ENCODE data around the gene NFKBIL1. TPM values are rescaled to one million over a fixed set of nuclear protein-coding genes. Genes with fewer than 3 reads are reported as not detected.

NFKBIL1 gene
- total and polyA plus RNA-seq, 4 donors: 9.8 to 29.4 (median 25.6) TPM

- WGBS (ENCODE audit: insufficient coverage): no CpG with 5 or more reads among the region's 1 CpG
- peaks cover 85% of the 10 kb centered on the region for H3K36me3 ChIP-seq (ENCODE audit: control insufficient read depth, insufficient read depth, low read length)
Observed at GRCh38 chr6:31533455-31533841, 14.0 kb upstream of the NFKBIL1 start.

GRCh38 chr6:31534011-31534410 lies 13.4 kb upstream of the NFKBIL1 start:
- Histone ChIP-seq H3K4me3 (ENCODE audit: low read depth, low read length) (no peak overlapping the region), H3K36me3 (ENCODE audit: control insufficient read depth, insufficient read depth, low read length) (peaks cover 88% of the 10 kb centered on the region), H3K27me3 (ENCODE audit: control insufficient read depth, insufficient read depth, low read length) (no peaks in the 10 kb centered on the region), H3K4me1 (ENCODE audit: control insufficient read depth, insufficient read depth, low read length) (peaks cover 5% of the 10 kb centered on the region), H3K9me3 (ENCODE audit: control insufficient read depth, insufficient read depth, low read length) (no peaks in the 10 kb centered on the region), H3K27ac (ENCODE audit: low read depth, low read length) (no peak overlapping the region)
- 98% methylated on average over 6 of the region's 6 CpGs for WGBS (ENCODE audit: insufficient coverage)
- no peak for DNase-seq (ENCODE audit: low read depth in 4 of 6, low spot score in 6 of 6)

More at GRCh38 chr6:31533455-31533841, 14.0 kb upstream of the NFKBIL1 start:
- peaks cover 3% of the 10 kb centered on the region for H3K4me1 ChIP-seq (ENCODE audit: control insufficient read depth, insufficient read depth, low read length)
- no peaks in the 10 kb centered on the region for H3K27me3 ChIP-seq (ENCODE audit: control insufficient read depth, insufficient read depth, low read length)
- H3K9me3 ChIP-seq (ENCODE audit: control insufficient read depth, insufficient read depth, low read length): no peaks in the 10 kb centered on the region
- no peak overlapping the region for H3K27ac ChIP-seq (ENCODE audit: low read depth, low read length)
- DNase-seq (ENCODE audit: low read depth in 4 of 6, low spot score in 6 of 6): no peak
- H3K4me3 ChIP-seq (ENCODE audit: low read depth, low read length): no peak overlapping the region

- H3K9me3 ChIP-seq (ENCODE audit: control insufficient read depth, insufficient read depth, low read length): no peaks in the 10 kb centered on the region
- H3K4me1 ChIP-seq (ENCODE audit: control insufficient read depth, insufficient read depth, low read length): peaks cover 9% of the 10 kb centered on the region
- H3K27ac ChIP-seq (ENCODE audit: low read depth, low read length): no peak overlapping the region
- WGBS (ENCODE audit: insufficient coverage): 93% methylated on average over 12 of the region's 24 CpGs
- H3K36me3 ChIP-seq (ENCODE audit: control insufficient read depth, insufficient read depth, low read length): peaks cover 91% of the 10 kb centered on the region
- DNase-seq (ENCODE audit: low read depth in 4 of 6, low spot score in 6 of 6): no peak
- H3K27me3 ChIP-seq (ENCODE audit: control insufficient read depth, insufficient read depth, low read length): no peaks in the 10 kb centered on the region
- no peak overlapping the region for H3K4me3 ChIP-seq (ENCODE audit: low read depth, low read length)
Observed at GRCh38 chr6:31534521-31535040, 12.8 kb upstream of the NFKBIL1 start.

GRCh38 chr6:31535538-31536324 lies 11.7 kb upstream of the NFKBIL1 start:
- no CpG with 5 or more reads among the region's 2 CpGs for WGBS (ENCODE audit: insufficient coverage)
- Histone ChIP-seq H3K27me3 (ENCODE audit: control insufficient read depth, insufficient read depth, low read length) (no peaks in the 10 kb centered on the region), H3K27ac (ENCODE audit: low read depth, low read length) (no peak overlapping the region), H3K4me1 (ENCODE audit: control insufficient read depth, insufficient read depth, low read length) (peaks cover 17% of the 10 kb centered on the region), H3K4me3 (ENCODE audit: low read depth, low read length) (no peak overlapping the region), H3K9me3 (ENCODE audit: control insufficient read depth, insufficient read depth, low read length) (no peaks in the 10 kb centered on the region), H3K36me3 (ENCODE audit: control insufficient read depth, insufficient read depth, low read length) (peaks cover 90% of the 10 kb centered on the region)
- DNase-seq (ENCODE audit: low read depth in 4 of 6, low spot score in 6 of 6): no peak

- H3K4me1 ChIP-seq (ENCODE audit: control insufficient read depth, insufficient read depth, low read length): peaks cover 27% of the 10 kb centered on the region
- H3K9me3 ChIP-seq (ENCODE audit: control insufficient read depth, insufficient read depth, low read length): no peaks in the 10 kb centered on the region
- no peak overlapping the region for H3K4me3 ChIP-seq (ENCODE audit: low read depth, low read length)
- peaks cover 61% of the 10 kb centered on the region for H3K36me3 ChIP-seq (ENCODE audit: control insufficient read depth, insufficient read depth, low read length)
- H3K27ac ChIP-seq (ENCODE audit: low read depth, low read length): no peak overlapping the region
- 89% methylated on average over 3 of the region's 6 CpGs for WGBS (ENCODE audit: insufficient coverage)
- H3K27me3 ChIP-seq (ENCODE audit: control insufficient read depth, insufficient read depth, low read length): no peaks in the 10 kb centered on the region
- DNase-seq (ENCODE audit: low read depth in 4 of 6, low spot score in 6 of 6): no peak
Observed at GRCh38 chr6:31538805-31539400, 8.5 kb upstream of the NFKBIL1 start.

- Histone ChIP-seq H3K27me3 (ENCODE audit: control insufficient read depth, insufficient read depth, low read length) (no peaks in the 10 kb centered on the region), H3K36me3 (ENCODE audit: control insufficient read depth, insufficient read depth, low read length) (peaks cover 44% of the 10 kb centered on the region), H3K9me3 (ENCODE audit: control insufficient read depth, insufficient read depth, low read length) (no peaks in the 10 kb centered on the region), H3K4me1 (ENCODE audit: control insufficient read depth, insufficient read depth, low read length) (peaks cover 31% of the 10 kb centered on the region), H3K27ac (ENCODE audit: low read depth, low read length) (peak overlapping the region; percentile 97), H3K4me3 (ENCODE audit: low read depth, low read length) (peak overlapping the region; percentile 95)
- DNase-seq (ENCODE audit: low read depth in 4 of 6, low spot score in 6 of 6): no peak
- 20% methylated on average over 1 of the region's 4 CpGs for WGBS (ENCODE audit: insufficient coverage)
Observed at GRCh38 chr6:31540640-31541039, 6.8 kb upstream of the NFKBIL1 start.

GRCh38 chr6:31541059-31541657 lies 6.2 kb upstream of the NFKBIL1 start:
- no peaks in the 10 kb centered on the region for H3K27me3 ChIP-seq (ENCODE audit: control insufficient read depth, insufficient read depth, low read length)
- no peaks in the 10 kb centered on the region for H3K9me3 ChIP-seq (ENCODE audit: control insufficient read depth, insufficient read depth, low read length)
- DNase-seq (ENCODE audit: low read depth in 4 of 6, low spot score in 6 of 6): peak in 4 of 6 donors; percentile 7 to 55 (median 12)
- peaks cover 39% of the 10 kb centered on the region for H3K36me3 ChIP-seq (ENCODE audit: control insufficient read depth, insufficient read depth, low read length)
- peak overlapping the region; percentile 97 for H3K27ac ChIP-seq (ENCODE audit: low read depth, low read length)
- H3K4me1 ChIP-seq (ENCODE audit: control insufficient read depth, insufficient read depth, low read length): peaks cover 36% of the 10 kb centered on the region
- peak overlapping the region; percentile 95 for H3K4me3 ChIP-seq (ENCODE audit: low read depth, low read length)
- 0% methylated on average over 10 of the region's 21 CpGs for WGBS (ENCODE audit: insufficient coverage)

- peak within 1 kb of the TSS; percentile 95 for H3K4me3 ChIP-seq (ENCODE audit: low read depth, low read length)
- DNase-seq (ENCODE audit: low read depth in 4 of 6, low spot score in 6 of 6): peak; percentile 93 to 99 (median 97)
- peak within 1 kb of the TSS; percentile 97 for H3K27ac ChIP-seq (ENCODE audit: low read depth, low read length)
- no peaks in the 10 kb centered on the region for H3K27me3 ChIP-seq (ENCODE audit: control insufficient read depth, insufficient read depth, low read length)
- under 1% methylated on average over 38 of the region's 43 CpGs for WGBS (ENCODE audit: insufficient coverage)
- H3K4me1 ChIP-seq (ENCODE audit: control insufficient read depth, insufficient read depth, low read length): peaks cover 42% of the 10 kb centered on the region
- peaks cover 33% of the 10 kb centered on the region for H3K36me3 ChIP-seq (ENCODE audit: control insufficient read depth, insufficient read depth, low read length)
- no peaks in the 10 kb centered on the region for H3K9me3 ChIP-seq (ENCODE audit: control insufficient read depth, insufficient read depth, low read length)
Observed at GRCh38 chr6:31541658-31542521, 5.5 kb upstream of the NFKBIL1 start, which contains the start of gene DDX39B. Gene DDX39B, minus strand, starts transcription at chr6:31542003. Its CDS starts 1,471 bp downstream, at chr6:31540532.

GRCh38 chr6:31543639-31544038 lies 3.8 kb upstream of the NFKBIL1 start:
- Histone ChIP-seq H3K27me3 (ENCODE audit: control insufficient read depth, insufficient read depth, low read length) (no peaks in the 10 kb centered on the region), H3K4me1 (ENCODE audit: control insufficient read depth, insufficient read depth, low read length) (peaks cover 48% of the 10 kb centered on the region), H3K27ac (ENCODE audit: low read depth, low read length) (no peak overlapping the region), H3K36me3 (ENCODE audit: control insufficient read depth, insufficient read depth, low read length) (peaks cover 20% of the 10 kb centered on the region), H3K9me3 (ENCODE audit: control insufficient read depth, insufficient read depth, low read length) (no peaks in the 10 kb centered on the region), H3K4me3 (ENCODE audit: low read depth, low read length) (no peak overlapping the region)
- no peak for DNase-seq (ENCODE audit: low read depth in 4 of 6, low spot score in 6 of 6)
- 97% methylated on average over 5 of the region's 6 CpGs for whole genome bisulfite sequencing (ENCODE audit: insufficient coverage)

Data from spinal cord (tissue), 10 donors.